NCI-H345 (cell line): ENCODE data around the gene TCF4.

Experiments used
- DNase-seq: peaks from one replicate; lab custom pipeline; 2025; lab: John Stamatoyannopoulos, UW

The TCF4 gene

GRCh38 chr18:55349685-55350084, 238.3 kb downstream of the TCF4 start:
- DNase-seq = no peak

GRCh38 chr18:55346961-55347740, 240.8 kb downstream of the TCF4 start:
- DNase-seq = no peak

- no peak for DNase-seq
These were observed 241.6 kb downstream of the TCF4 start for GRCh38 chr18:55346387-55346786.

GRCh38 chr18:55345103-55345950, 242.7 kb downstream of the TCF4 start:
- DNase-seq = no peak

GRCh38 chr18:55343396-55344073, 244.5 kb downstream of the TCF4 start:
- no peak for DNase-seq

GRCh38 chr18:55340998-55341397, 247.0 kb downstream of the TCF4 start:
- DNase-seq = no peak

GRCh38 chr18:55339990-55340389, 248.0 kb downstream of the TCF4 start:
- no peak for DNase-seq

GRCh38 chr18:55338978-55339650, 248.9 kb downstream of the TCF4 start:
- no peak for DNase-seq

- no peak for DNase-seq
These were observed 250.0 kb downstream of the TCF4 start for GRCh38 chr18:55337908-55338521.

GRCh38 chr18:55337138-55337537, 250.9 kb downstream of the TCF4 start:
- no peak for DNase-seq

GRCh38 chr18:55336438-55337100, 251.4 kb downstream of the TCF4 start:
- DNase-seq = no peak

- DNase-seq = no peak
These were observed 253.1 kb downstream of the TCF4 start for GRCh38 chr18:55334875-55335274.

- DNase-seq = no peak
These were observed 256.7 kb downstream of the TCF4 start for GRCh38 chr18:55331301-55331700.

GRCh38 chr18:55328301-55328700, 259.7 kb downstream of the TCF4 start:
- DNase-seq = no peak

GRCh38 chr18:55327454-55327853, 260.5 kb downstream of the TCF4 start:
- no peak for DNase-seq

GRCh38 chr18:55326134-55326533, 261.9 kb downstream of the TCF4 start:
- no peak for DNase-seq

- no peak for DNase-seq
These were observed 263.8 kb downstream of the TCF4 start for GRCh38 chr18:55324166-55324565.

- no peak for DNase-seq
These were observed 264.7 kb downstream of the TCF4 start for GRCh38 chr18:55323051-55323994.

GRCh38 chr18:55322178-55322735, 265.7 kb downstream of the TCF4 start:
- no peak for DNase-seq
